Osteocyte (in vitro differentiated cells): ENCODE data around the gene C1orf210. TPM values are rescaled to one million over a fixed set of nuclear protein-coding genes. Genes with fewer than 3 reads are reported as not detected.

ENCODE experiments used
- DNase-seq: peaks from one replicate; pipeline ENCODE4 v3.0.0; 2021; ENCODE audit warnings: mixed read lengths; ENCODE audit not compliant: unreplicated experiment; ENCODE audit errors: extremely low spot score
- H3K27ac Mint-ChIP-seq: one replicate; pipeline ENCODE4 v1.8.0; 2021; ENCODE audit warnings: mild to moderate bottlenecking, mixed read lengths; ENCODE audit not compliant: unreplicated experiment
- H3K27me3 Mint-ChIP-seq: one replicate; pipeline ENCODE4 v1.8.0; 2021; ENCODE audit warnings: mixed read lengths; ENCODE audit not compliant: unreplicated experiment
- H3K36me3 Mint-ChIP-seq: one replicate; pipeline ENCODE4 v1.8.0; 2021; ENCODE audit warnings: mixed read lengths; ENCODE audit not compliant: unreplicated experiment
- H3K4me1 Mint-ChIP-seq: one replicate; pipeline ENCODE4 v1.8.0; 2021; ENCODE audit warnings: mixed read lengths; ENCODE audit not compliant: unreplicated experiment
- H3K4me3 Mint-ChIP-seq: one replicate; pipeline ENCODE4 v1.8.0; 2021; ENCODE audit warnings: mild to moderate bottlenecking, moderate library complexity, mixed read lengths; ENCODE audit not compliant: unreplicated experiment
- H3K9me3 Mint-ChIP-seq: one replicate; pipeline ENCODE4 v1.8.0; 2021; ENCODE audit warnings: mixed read lengths; ENCODE audit not compliant: unreplicated experiment
- CTCF ChIP-seq: fragments of 200-600 bp; sonication (generic); IDR thresholded peaks from 2 replicates; pipeline ENCODE4 v1.5.0; 2021; ENCODE audit warnings: antibody characterized with exemption, mild to moderate bottlenecking, moderate library complexity
- total RNA-seq: library from RNA; stranded (reverse); gene quantifications from 2 replicates; pipeline ENCODE4 v1.2.1, GENCODE V29; 2021

Gene C1orf210
- total RNA-seq, 1 donor from 2014 or later, result not detected

GRCh38 chr1:43315963-43316737 is 30.8 kb upstream of the C1orf210 start:
- Mint-ChIP-seq H3K9me3 (no peaks in the 10 kb centered on the region), H3K4me3 (no peak overlapping the region), H3K27ac (no peak overlapping the region), H3K27me3 (no peaks in the 10 kb centered on the region), H3K4me1 (no peaks in the 10 kb centered on the region), H3K36me3 (no peaks in the 10 kb centered on the region)
- DNase-seq, result no peak
- no peak for TF ChIP-seq CTCF

- no peak overlapping the region for H3K27ac Mint-ChIP-seq
- H3K4me1 Mint-ChIP-seq, result no peaks in the 10 kb centered on the region
- TF ChIP-seq CTCF, result no peak
- H3K4me3 Mint-ChIP-seq, result no peak overlapping the region
- H3K36me3 Mint-ChIP-seq, result no peaks in the 10 kb centered on the region
- no peaks in the 10 kb centered on the region for H3K9me3 Mint-ChIP-seq
- no peaks in the 10 kb centered on the region for H3K27me3 Mint-ChIP-seq
- DNase-seq, result no peak
Measured at GRCh38 chr1:43315481-43315880, 30.1 kb upstream of the C1orf210 start.

DNA sequence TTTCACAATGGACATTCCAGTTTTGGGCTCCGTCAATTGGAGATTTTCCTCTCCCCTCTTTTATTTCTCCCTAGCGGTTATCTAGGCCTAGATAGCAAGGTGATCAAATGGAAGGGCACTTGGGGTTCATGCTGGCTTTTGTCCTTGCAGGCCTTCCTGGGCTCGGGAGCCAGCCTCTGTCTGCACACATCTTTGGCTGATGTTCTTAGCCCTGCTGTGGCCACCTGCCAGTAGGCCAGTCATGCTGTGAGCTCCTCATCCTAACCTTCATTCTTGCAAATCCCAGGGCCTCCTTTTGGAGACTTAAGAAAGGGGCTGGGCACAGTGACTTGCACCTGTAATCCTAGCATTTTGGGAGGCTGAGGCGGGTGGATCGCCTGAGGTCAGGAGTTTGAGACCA is 28.9 kb upstream of the C1orf210 start:
- no peak for DNase-seq
- Mint-ChIP-seq H3K36me3 (no peaks in the 10 kb centered on the region), H3K27me3 (no peaks in the 10 kb centered on the region), H3K4me3 (no peak overlapping the region), H3K27ac (no peak overlapping the region), H3K4me1 (no peaks in the 10 kb centered on the region), H3K9me3 (no peaks in the 10 kb centered on the region)
- TF ChIP-seq CTCF, result no peak

DNA sequence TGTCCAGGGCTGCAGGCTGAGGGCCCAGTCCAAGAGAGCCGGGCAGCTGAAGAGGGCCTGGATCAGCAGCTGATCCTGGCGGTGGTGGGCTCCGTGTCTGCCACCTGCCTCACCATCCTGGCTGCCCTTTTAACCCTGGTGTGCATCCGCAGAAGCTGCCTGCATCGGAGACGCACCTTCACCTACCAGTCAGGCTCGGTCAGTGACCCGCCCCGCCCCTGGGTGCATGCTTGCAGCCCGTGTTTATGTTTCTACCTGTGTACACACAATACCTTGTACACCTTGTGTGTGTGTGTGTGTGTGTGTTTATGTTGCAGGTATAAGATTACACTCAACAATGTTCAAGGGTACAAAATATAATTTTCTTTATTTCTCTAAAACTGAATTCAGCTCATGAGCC is 28.4 kb upstream of the C1orf210 start:
- H3K36me3 Mint-ChIP-seq, result no peaks in the 10 kb centered on the region
- no peaks in the 10 kb centered on the region for H3K9me3 Mint-ChIP-seq
- no peaks in the 10 kb centered on the region for H3K4me1 Mint-ChIP-seq
- no peak for DNase-seq
- H3K4me3 Mint-ChIP-seq, result no peak overlapping the region
- H3K27me3 Mint-ChIP-seq, result no peaks in the 10 kb centered on the region
- no peak overlapping the region for H3K27ac Mint-ChIP-seq
- TF ChIP-seq CTCF, result no peak

DNA sequence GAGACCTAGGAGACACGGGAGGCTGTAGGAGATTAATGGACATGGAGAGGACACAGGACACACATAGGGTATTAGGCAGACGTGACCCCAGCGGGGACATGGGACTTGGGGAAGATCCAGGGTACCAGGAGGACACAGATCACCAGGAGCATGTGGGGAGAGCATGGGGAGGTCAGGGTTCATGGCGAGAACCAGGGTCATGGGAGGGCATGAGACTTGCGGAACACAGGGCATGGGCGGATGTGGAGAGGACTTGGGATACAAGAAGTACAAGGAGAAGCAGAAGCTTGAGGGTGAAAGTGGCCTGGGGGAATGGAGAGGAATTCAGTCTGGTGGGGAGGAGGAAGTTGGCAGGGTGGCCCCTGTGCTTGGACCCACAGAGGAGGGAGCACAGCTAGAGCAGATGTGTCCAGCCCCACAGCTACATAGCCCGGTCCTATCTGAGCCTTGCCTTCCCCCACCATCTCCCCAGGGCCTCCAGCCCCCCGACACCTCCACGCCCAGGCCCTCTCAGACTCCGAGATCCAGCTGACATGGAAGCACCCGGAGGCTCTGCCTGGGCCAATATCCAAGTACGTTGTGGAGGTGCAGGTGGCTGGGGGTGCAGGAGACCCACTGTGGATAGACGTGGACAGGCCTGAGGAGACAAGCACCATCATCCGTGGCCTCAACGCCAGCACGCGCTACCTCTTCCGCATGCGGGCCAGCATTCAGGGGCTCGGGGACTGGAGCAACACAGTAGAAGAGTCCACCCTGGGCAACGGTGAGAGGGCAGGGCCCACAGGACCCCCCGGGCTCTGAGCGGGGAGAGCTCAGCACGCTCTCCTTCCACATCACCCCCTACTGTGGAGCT is 27.5 kb upstream of the C1orf210 start:
- H3K27me3 Mint-ChIP-seq, result no peaks in the 10 kb centered on the region
- H3K36me3 Mint-ChIP-seq, result no peaks in the 10 kb centered on the region
- no peak overlapping the region for H3K27ac Mint-ChIP-seq
- no peak for DNase-seq
- no peaks in the 10 kb centered on the region for H3K4me1 Mint-ChIP-seq
- TF ChIP-seq CTCF, result no peak
- H3K4me3 Mint-ChIP-seq, result no peak overlapping the region
- no peaks in the 10 kb centered on the region for H3K9me3 Mint-ChIP-seq
